WTC11 (cell line): ENCODE measurements around the gene HTR6. TPM values are rescaled to one million over a fixed set of nuclear protein-coding genes. Genes with fewer than 3 reads are reported as not detected.

Experiments used
- ATAC-seq: fragments of 200-7000 bp; cut with Tn5 transposase; 2 replicates; pipeline ENCODE4 v1.10.0; 2021; ENCODE audit warnings: mild to moderate bottlenecking, moderate library complexity
- CTCF ChIA-PET: fragments of 300-600 bp; sonication (Branson Sonifier 250); formaldehyde crosslinking; loops from one replicate; lab custom pipeline; 2021; ENCODE audit warnings: antibody characterized with exemption; lab: Charles Lee
- POLR2A ChIA-PET: fragments of 350-600 bp; sonication (Branson Sonifier 250); formaldehyde crosslinking; loops from one replicate; lab custom pipeline; 2021; ENCODE audit warnings: antibody characterized with exemption; lab: Charles Lee
- DNase-seq: peaks from one replicate; pipeline ENCODE4 v3.0.0; 2021; ENCODE audit warnings: low spot score
- H3K27ac Mint-ChIP-seq: 2 replicates; pipeline ENCODE4 v1.8.0; 2021; ENCODE audit warnings: mixed read lengths
- H3K27me3 Mint-ChIP-seq: 2 replicates; pipeline ENCODE4 v1.8.0; 2021; ENCODE audit warnings: low read depth, mild to moderate bottlenecking, moderate library complexity, mixed read lengths
- H3K36me3 Mint-ChIP-seq: 2 replicates; pipeline ENCODE4 v1.8.0; 2021; ENCODE audit warnings: mixed read lengths
- H3K4me1 Mint-ChIP-seq: 2 replicates; pipeline ENCODE4 v1.8.0; 2022; ENCODE audit warnings: mixed read lengths
- H3K4me3 Mint-ChIP-seq: 2 replicates; pipeline ENCODE4 v1.8.0; 2021; ENCODE audit warnings: mild to moderate bottlenecking, moderate library complexity, mixed read lengths
- H3K9me3 Mint-ChIP-seq: 2 replicates; pipeline ENCODE4 v1.8.0; 2021; ENCODE audit warnings: mixed read lengths
- CREB1 ChIP-seq: sonication (generic); formaldehyde crosslinking; IDR thresholded peaks from 2 replicates; pipeline ENCODE4 v1.8.0; 2023; ENCODE audit warnings: mild to moderate bottlenecking, missing genetic modification reagents
- ETV6 ChIP-seq: sonication (generic); formaldehyde crosslinking; IDR thresholded peaks from 2 replicates; pipeline ENCODE4 v1.8.1; 2022; ENCODE audit warnings: mild to moderate bottlenecking, missing genetic modification reagents
- FOXP1 ChIP-seq: sonication (generic); formaldehyde crosslinking; IDR thresholded peaks from 2 replicates; pipeline ENCODE4 v1.8.0; 2022; ENCODE audit warnings: missing genetic modification reagents, mild to moderate bottlenecking, moderate library complexity, borderline replicate concordance
- GABPB1 ChIP-seq: sonication (generic); formaldehyde crosslinking; IDR thresholded peaks from 2 replicates; pipeline ENCODE4 v1.8.1; 2023; ENCODE audit warnings: mild to moderate bottlenecking, missing genetic modification reagents
- HMGXB4 ChIP-seq: sonication (generic); formaldehyde crosslinking; IDR thresholded peaks from 2 replicates; pipeline ENCODE4 v1.8.1; 2023; ENCODE audit warnings: mild to moderate bottlenecking, moderate library complexity, missing genetic modification reagents
- NFE2L1 ChIP-seq: sonication (generic); formaldehyde crosslinking; IDR thresholded peaks from 2 replicates; pipeline ENCODE4 v1.8.1; 2023; ENCODE audit warnings: missing genetic modification reagents
- RORB ChIP-seq: fragments of 250-450 bp; sonication (Bioruptor Pico); IDR thresholded peaks from 2 replicates; pipeline ENCODE4 v1.9.0; 2021; ENCODE audit warnings: mild to moderate bottlenecking
- USF1 ChIP-seq: sonication (generic); formaldehyde crosslinking; IDR thresholded peaks from 2 replicates; pipeline ENCODE4 v1.8.0; 2022; ENCODE audit warnings: mild to moderate bottlenecking, missing genetic modification reagents
- ZNF121 ChIP-seq: sonication (generic); formaldehyde crosslinking; IDR thresholded peaks from 2 replicates; pipeline ENCODE4 v1.8.0; 2023; ENCODE audit warnings: missing genetic modification reagents
- ZNF232 ChIP-seq: sonication (generic); formaldehyde crosslinking; IDR thresholded peaks from 2 replicates; pipeline ENCODE4 v1.8.0; 2022; ENCODE audit warnings: mild to moderate bottlenecking, missing genetic modification reagents
- ZNF281 ChIP-seq: sonication (generic); formaldehyde crosslinking; IDR thresholded peaks from 2 replicates; pipeline ENCODE4 v1.8.0; 2023; ENCODE audit warnings: mild to moderate bottlenecking, missing genetic modification reagents
- ZNF416 ChIP-seq: fragments of 250-450 bp; sonication (Bioruptor Pico); IDR thresholded peaks from 2 replicates; pipeline ENCODE4 v1.9.0; 2021; ENCODE audit warnings: mild to moderate bottlenecking, inconsistent platforms
- ZNF423 ChIP-seq: fragments of 250-450 bp; sonication (Bioruptor Pico); IDR thresholded peaks from 2 replicates; pipeline ENCODE4 v2.1.2; 2022; ENCODE audit warnings: mild to moderate bottlenecking, moderate library complexity
- total RNA-seq: library from RNA; stranded (reverse); gene quantifications from 3 replicates; pipeline ENCODE4 v1.2.3, GENCODE V29; 2021
- TF ChIP-seq, protein P1 (sequence below): sonication (generic); formaldehyde crosslinking; IDR thresholded peaks from 2 replicates; pipeline ENCODE4 v1.8.0; 2023; ENCODE audit warnings: missing genetic modification reagents
- TF ChIP-seq, protein P2 (sequence below): sonication (generic); formaldehyde crosslinking; IDR thresholded peaks from 2 replicates; pipeline ENCODE4 v1.8.1; 2023; ENCODE audit warnings: mild to moderate bottlenecking, missing genetic modification reagents
- TF ChIP-seq, protein P3 (sequence below): sonication (generic); formaldehyde crosslinking; IDR thresholded peaks from 2 replicates; pipeline ENCODE4 v1.8.1; 2022; ENCODE audit warnings: low read depth, missing genetic modification reagents, borderline replicate concordance

Gene HTR6
- total RNA-seq, 1 experiment from 2014 or later = 0.90 TPM

DNA sequence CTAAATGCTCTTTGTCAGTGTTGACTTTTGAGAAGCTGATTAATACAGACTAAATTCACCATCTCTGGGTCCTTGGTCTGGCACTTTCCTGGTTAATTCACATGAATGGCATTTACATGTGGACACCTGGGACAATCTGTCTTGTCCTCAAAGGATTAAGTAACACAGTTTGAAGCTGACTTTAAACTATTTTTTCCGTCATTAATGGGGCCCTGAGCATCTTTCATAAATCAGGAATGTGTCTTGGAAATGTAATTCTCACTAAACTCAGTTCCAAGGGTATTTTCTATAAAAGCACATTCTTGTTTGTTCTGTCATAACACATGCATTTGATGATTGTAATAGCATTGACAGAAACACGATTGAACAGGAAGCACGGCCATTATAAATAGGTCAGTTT, 47.3 kb upstream of the HTR6 start:
- TF ChIP-seq, protein P1, sequence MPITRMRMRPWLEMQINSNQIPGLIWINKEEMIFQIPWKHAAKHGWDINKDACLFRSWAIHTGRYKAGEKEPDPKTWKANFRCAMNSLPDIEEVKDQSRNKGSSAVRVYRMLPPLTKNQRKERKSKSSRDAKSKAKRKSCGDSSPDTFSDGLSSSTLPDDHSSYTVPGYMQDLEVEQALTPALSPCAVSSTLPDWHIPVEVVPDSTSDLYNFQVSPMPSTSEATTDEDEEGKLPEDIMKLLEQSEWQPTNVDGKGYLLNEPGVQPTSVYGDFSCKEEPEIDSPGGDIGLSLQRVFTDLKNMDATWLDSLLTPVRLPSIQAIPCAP (CRISPR knock-in tag) = no peak
- TF ChIP-seq NFE2L1 (CRISPR knock-in tag) (no peak), ZNF121 (CRISPR knock-in tag) (no peak), ZNF423 (CRISPR knock-in tag) (no peak), ZNF281 (CRISPR knock-in tag) (no peak)
- TF ChIP-seq, all 79 proteins: peak for 0
- no peaks in the 10 kb centered on the region; the same call in 1 of the 2 replicates for H3K27me3 Mint-ChIP-seq
- H3K9me3 Mint-ChIP-seq = no peaks in the 10 kb centered on the region
- H3K36me3 Mint-ChIP-seq = no peaks in the 10 kb centered on the region; the same call in 1 of the 2 replicates
- peaks cover 24% of the 10 kb centered on the region for H3K4me1 Mint-ChIP-seq
- ChIA-PET CTCF (no interaction called here), POLR2A (no interaction called here)
- DNase-seq = no peak
- ATAC-seq = no peak
- no peak overlapping the region for H3K4me3 Mint-ChIP-seq
- peak overlapping the region; percentile 51 for H3K27ac Mint-ChIP-seq

DNA sequence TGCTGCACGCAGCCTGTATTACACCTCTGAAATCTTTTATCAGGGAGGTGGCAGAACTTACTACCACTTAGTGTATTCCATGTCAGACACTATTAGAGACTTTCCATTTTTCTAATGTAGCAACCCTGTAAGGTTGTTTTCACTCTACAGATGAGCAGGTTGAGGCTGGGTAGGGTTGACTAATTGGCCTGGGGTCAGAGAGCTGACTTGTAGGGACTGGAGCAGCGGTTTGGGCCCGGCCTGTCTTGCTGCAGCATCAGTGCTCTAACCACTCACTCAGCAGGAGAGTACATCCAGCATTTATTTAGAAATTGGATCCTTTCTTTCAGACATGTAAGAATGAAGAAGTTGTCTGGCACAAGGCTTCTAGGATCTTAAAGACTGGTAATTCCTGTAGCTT, 46.2 kb upstream of the HTR6 start:
- H3K4me3 Mint-ChIP-seq = no peak overlapping the region
- DNase-seq (no peak), ATAC-seq (no peak)
- no peaks in the 10 kb centered on the region; the same call in 1 of the 2 replicates for H3K36me3 Mint-ChIP-seq
- H3K27ac Mint-ChIP-seq = no peak overlapping the region
- peaks cover 24% of the 10 kb centered on the region for H3K4me1 Mint-ChIP-seq
- H3K27me3 Mint-ChIP-seq = no peaks in the 10 kb centered on the region; the same call in 1 of the 2 replicates
- TF ChIP-seq ZNF416 (no peak), RORB (CRISPR knock-in tag) (no peak), FOXP1 (no peak), ZNF121 (CRISPR knock-in tag) (no peak), ZNF232 (CRISPR knock-in tag) (no peak)
- TF ChIP-seq, protein P2, sequence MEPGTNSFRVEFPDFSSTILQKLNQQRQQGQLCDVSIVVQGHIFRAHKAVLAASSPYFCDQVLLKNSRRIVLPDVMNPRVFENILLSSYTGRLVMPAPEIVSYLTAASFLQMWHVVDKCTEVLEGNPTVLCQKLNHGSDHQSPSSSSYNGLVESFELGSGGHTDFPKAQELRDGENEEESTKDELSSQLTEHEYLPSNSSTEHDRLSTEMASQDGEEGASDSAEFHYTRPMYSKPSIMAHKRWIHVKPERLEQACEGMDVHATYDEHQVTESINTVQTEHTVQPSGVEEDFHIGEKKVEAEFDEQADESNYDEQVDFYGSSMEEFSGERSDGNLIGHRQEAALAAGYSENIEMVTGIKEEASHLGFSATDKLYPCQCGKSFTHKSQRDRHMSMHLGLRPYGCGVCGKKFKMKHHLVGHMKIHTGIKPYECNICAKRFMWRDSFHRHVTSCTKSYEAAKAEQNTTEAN = no peak
- TF ChIP-seq, protein P3, sequence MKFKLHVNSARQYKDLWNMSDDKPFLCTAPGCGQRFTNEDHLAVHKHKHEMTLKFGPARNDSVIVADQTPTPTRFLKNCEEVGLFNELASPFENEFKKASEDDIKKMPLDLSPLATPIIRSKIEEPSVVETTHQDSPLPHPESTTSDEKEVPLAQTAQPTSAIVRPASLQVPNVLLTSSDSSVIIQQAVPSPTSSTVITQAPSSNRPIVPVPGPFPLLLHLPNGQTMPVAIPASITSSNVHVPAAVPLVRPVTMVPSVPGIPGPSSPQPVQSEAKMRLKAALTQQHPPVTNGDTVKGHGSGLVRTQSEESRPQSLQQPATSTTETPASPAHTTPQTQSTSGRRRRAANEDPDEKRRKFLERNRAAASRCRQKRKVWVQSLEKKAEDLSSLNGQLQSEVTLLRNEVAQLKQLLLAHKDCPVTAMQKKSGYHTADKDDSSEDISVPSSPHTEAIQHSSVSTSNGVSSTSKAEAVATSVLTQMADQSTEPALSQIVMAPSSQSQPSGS (CRISPR knock-in tag) = no peak
- TF ChIP-seq, protein P1 (CRISPR knock-in tag) = no peak
- no peaks in the 10 kb centered on the region for H3K9me3 Mint-ChIP-seq
- ChIA-PET CTCF (interaction anchor here (0.8 to 1.6 kb wide), 4 partner anchors 31 to 36 kb away, joined by 3 to 7 read pairs (median 4); no protein-coding TSS in a partner anchor), POLR2A (no interaction called here)

DNA sequence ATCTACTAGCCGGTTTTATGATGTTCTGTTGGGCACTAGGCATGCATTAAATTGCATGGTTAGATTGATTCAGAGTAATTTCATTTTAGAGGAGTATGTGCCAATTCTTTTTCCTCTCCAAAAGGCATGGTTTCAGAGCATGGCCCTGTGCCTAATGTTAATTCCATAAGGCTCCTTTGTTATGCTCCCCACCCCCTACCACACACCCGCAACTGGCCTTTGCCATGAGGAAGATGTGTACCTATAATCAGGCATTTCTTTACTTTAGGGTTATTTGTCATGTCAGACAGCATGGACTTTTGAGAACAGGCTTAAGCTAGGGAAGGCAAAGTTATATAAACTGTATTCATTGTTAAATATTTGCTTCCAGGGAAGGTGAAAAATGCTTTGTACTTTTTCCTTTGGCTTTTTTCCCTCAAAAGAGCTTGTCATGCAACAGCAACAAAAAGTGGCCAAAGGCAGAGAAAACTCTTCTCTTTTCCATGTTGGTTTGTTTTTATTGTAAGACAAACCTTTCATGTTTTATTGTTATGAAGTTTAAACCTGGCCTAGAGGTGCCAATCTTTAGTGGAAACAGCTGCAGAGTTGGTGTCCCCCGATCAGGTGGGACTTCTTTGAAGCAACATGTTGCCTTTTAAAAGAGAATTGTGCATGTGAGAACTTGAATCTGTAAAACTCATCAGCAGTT, 44.8 kb upstream of the HTR6 start:
- TF ChIP-seq CREB1 (CRISPR knock-in tag) (no peak), USF1 (no peak), HMGXB4 (no peak), GABPB1 (CRISPR knock-in tag) (0 out of 2 replicates have a peak, but pooled peaks have one; percentile 24), ETV6 (CRISPR knock-in tag) (no peak)
- H3K4me1 Mint-ChIP-seq = peaks cover 24% of the 10 kb centered on the region

More for the DNA sequence above, 44.8 kb upstream of the HTR6 start:
- no peaks in the 10 kb centered on the region; the same call in 1 of the 2 replicates for H3K27me3 Mint-ChIP-seq
- no peaks in the 10 kb centered on the region for H3K9me3 Mint-ChIP-seq
- peaks cover 5% of the 10 kb centered on the region for H3K36me3 Mint-ChIP-seq
- peak; percentile 74 for ATAC-seq
- H3K27ac Mint-ChIP-seq = no peak overlapping the region
- no peak for DNase-seq
- POLR2A ChIA-PET = no interaction called here
- H3K4me3 Mint-ChIP-seq = no peak overlapping the region
- CTCF ChIA-PET = interaction anchor here (0.6 to 1.4 kb wide), 4 partner anchors 18 to 38 kb away, joined by 3 to 7 read pairs (median 3); no protein-coding TSS in a partner anchor
